Frontal cortex (tissue), 4 donors: ENCODE measurements around the gene TSPOAP1. TPM values are rescaled to one million over a fixed set of nuclear protein-coding genes. Genes with fewer than 3 reads are reported as not detected.
A peak's percentile ranks its signal among the peaks of the same experiment; 100 is the strongest.

Experiments
- DNase-seq, 2 donors: peaks; one replicate each; pipeline ENCODE4 v3.0.0; 2012; ENCODE audit warnings: low spot score in 2 of 2
- FAIRE-seq: peaks from 2 replicates; lab custom pipeline; 2012; peaks lifted over from hg19 to GRCh38; lab: Jason Lieb, UNC
- total RNA-seq: library from RNA; depleted of rRNA; stranded (reverse); fragments of >200 nt; gene quantifications from one replicate; pipeline ENCODE4 v1.2.3, GENCODE V29; 2014
- donor health status: control.
- donor health status: control.
- donor health status: control.

The TSPOAP1 gene
- total RNA-seq, 1 donor from 2014 or later: 31.0 TPM

GRCh38 chr17:58362368-58363014 is 33.9 kb upstream of the TSPOAP1 start:
- DNase-seq: no peak
- FAIRE-seq: no peak

GRCh38 chr17:58360296-58361063 is 31.9 kb upstream of the TSPOAP1 start:
- no peak for FAIRE-seq
- DNase-seq: no peak

- FAIRE-seq (no peak), DNase-seq (no peak)
Observed at GRCh38 chr17:58358408-58359172, 30.0 kb upstream of the TSPOAP1 start.

- FAIRE-seq: no peak
- DNase-seq: no peak
Observed at GRCh38 chr17:58357312-58358297, 29.0 kb upstream of the TSPOAP1 start.

DNA sequence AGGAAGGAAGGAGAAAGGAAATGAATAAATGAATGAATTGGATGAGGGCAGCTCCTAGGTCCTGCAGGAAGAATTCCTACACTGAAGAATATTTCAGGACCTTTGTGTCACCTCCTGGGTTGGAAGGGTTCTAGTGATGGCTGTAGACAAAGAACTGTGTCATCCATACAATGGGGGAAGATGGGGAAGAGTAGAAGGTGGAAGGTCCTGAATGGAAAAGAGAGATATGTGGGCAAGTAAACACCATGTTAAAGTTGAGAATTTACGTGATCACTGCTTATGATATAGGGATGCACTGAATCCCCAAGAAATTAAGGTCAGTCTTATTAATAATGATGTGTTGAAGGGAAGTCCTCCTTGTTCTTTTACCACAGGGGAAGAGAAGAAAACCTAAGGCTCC is 27.6 kb upstream of the TSPOAP1 start:
- FAIRE-seq: no peak
- DNase-seq: no peak

DNA sequence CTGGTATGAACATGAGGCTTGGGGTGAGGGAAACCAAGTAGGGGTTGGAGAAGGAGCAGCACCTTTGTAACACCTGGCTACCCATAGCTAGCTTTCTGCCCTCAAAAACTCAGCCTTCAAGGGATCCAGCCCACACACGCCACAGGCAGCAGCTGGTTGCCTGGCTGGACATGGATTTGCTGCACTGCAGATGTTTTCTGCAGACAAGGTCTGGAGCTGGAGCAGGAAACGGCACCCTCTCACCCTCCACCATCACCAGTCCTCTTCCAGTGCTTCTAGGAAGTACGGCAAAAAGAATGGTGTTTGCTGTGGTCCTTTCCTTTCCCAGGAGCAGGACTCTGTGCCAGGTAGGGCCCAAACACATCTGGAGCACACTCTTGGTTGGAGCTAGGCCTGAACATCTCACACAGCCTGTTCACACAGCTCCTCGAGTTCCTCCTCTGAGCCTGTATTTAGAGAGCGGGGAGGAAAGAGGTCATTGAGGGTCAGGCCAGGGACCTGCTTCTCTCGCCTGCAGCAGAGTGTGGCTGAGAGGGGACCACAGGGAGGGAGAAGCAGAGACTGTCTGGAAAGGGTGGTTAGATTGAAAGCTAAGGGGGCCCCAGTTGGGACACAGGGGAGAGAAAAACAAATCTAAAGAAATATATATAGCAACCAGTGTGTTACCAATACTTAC is 26.1 kb upstream of the TSPOAP1 start:
- DNase-seq (no peak), FAIRE-seq (no peak)

DNA sequence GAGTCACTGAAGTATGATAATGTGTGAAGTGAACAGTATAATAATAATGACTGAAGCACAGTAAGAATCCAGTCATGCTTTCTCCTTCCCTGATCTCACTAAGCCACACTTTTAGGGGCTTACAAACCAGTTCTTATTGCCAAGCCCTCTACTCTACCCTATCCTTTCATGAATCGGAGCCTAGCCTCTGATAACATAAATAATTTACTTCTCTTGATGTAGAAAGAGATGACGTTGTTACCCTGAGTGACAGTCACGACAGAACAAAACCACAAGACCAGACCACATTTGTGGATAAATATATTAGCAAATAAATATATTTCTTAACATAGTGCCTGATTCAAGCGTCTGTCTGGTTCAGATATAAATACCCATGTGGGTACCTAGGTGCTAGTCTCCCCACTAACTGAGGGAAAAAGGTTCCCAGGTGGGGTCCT is 24.8 kb upstream of the TSPOAP1 start:
- FAIRE-seq (no peak), DNase-seq (no peak)

DNA sequence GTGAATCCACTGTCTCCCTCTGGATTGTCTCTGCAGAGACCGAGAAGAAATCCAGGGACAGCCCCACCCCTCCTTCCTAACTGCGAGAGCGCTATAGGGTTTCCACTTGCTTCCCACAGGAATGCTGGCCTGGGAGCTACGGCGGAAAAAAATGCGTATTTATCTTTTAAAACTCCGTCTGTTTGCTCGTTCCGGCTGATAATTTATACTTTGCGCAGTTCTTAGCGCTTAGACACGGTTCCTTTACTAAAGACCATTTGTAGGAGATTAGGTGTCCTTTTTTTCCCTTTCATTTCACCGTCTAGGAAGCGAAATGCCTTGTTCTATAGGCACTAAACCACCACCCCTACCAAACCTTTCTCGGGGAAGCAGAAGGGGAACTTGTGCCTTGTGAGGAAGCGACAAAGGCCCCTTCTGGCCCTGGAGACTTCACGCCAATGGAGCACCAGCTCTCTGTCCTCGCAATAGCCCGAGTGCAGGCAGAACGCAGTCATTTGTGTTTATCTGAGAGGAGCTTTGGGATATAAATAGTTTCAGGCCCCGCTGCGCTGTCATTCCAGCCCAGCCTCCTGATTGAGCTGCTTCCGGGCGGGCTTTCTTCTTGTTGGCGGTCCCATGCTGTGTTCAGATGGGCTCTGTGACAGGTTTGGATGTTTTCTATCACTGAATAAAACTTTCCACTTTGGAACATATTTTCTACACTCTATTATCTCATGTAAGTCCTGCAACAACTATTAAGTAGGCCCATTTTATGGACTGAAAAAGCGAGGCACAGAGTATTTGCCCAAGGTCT is 24.2 kb upstream of the TSPOAP1 start:
- peak in 1 of 2 donors; percentile 48 for DNase-seq

DNA sequence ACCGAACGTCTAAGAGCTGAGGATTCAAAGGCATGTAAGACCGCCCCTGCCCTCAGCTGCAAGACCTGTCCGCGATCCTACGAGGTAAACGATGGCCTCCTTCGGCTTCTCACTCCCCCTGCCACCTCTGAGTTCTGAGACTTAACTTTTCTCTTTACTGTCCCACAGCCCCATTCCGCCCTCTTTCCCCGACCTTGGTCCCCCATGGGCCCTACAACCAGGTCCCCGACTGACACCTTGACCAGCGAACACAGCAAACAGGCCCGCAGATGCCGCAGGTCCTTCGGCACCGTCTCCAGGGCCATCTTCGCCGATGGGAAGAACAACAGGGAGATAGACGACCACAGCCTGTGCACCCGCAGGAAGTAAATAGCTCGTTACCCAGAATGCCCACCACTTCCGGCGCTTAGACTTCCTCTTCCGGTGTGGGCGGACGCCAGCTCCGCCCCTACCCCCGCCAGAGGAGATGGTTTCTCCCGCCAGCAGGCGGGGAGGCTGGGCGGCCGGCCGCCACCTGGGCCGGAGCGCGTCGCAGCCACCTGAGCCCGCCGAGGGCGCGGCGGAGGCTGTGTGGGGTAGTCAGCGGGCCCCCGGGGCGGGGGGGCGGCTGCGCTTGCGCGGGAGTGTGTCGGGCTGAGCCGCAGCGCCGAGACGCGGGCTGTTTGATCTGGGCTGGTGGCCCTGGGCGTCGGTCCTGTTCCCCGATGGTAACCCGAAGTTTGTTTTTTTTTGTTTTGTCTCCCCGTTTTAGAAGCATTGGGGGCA is 23.4 kb upstream of the TSPOAP1 start, which contains the start of gene SUPT4H1:
SUPT4H1 (minus strand) TSS at position 371 of the 765 bp plus-strand sequence; CDS start at position 305, 66 bp downstream.
- FAIRE-seq (no peak), DNase-seq (peak; percentile 92 to 95)

More for the DNA sequence above, 24.2 kb upstream of the TSPOAP1 start:
- no peak for FAIRE-seq

DNA sequence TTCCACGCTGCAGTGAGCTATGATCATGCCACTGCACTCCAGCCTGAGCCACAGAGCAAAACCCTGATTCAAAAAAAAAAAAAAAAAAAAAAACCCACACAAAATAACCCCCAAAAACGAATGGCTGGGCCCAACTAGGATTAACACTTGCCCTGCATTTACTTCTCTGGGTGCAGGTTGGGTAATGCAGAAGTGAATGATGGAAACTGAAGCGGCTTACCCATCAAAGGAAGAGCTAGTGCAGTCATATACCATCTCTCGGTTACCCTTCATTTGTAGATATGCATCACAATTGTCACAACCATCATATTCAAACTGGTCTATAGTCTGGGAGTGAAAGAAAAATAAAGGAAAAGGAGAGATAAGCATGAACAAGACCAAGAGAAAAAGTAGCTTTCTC is 22.6 kb upstream of the TSPOAP1 start:
- FAIRE-seq: no peak
- DNase-seq: no peak

DNA sequence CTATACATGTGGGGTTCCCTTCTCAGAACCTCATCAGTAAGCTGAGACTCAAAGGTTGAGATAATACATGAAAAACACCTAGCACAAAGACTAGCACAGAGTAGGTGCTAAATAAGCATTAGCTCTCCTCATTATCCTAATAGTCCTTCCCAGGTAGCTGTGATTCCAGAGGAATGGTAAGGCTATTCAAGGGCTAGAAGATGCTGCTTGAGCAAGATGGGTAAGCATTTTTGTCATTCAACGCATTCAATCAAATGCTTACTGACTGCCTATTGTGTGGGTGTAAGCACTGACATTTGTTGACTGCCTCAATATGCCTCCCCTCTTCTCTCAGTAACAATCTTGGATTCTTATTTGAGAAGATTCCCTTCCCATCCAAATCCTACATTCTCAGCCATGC is 19.4 kb upstream of the TSPOAP1 start:
- DNase-seq: no peak
- no peak for FAIRE-seq

- no peak for FAIRE-seq
Observed at GRCh38 chr17:58345500-58345899, 16.9 kb upstream of the TSPOAP1 start.

GRCh38 chr17:58344791-58345157 is 16.2 kb upstream of the TSPOAP1 start:
- FAIRE-seq (no peak), DNase-seq (no peak)

More at GRCh38 chr17:58345500-58345899, 16.9 kb upstream of the TSPOAP1 start:
- no peak for DNase-seq

- FAIRE-seq: no peak
Observed at GRCh38 chr17:58344047-58344790, 15.6 kb upstream of the TSPOAP1 start.

GRCh38 chr17:58343131-58343530 is 14.5 kb upstream of the TSPOAP1 start:
- DNase-seq (no peak), FAIRE-seq (no peak)

More at GRCh38 chr17:58344047-58344790, 15.6 kb upstream of the TSPOAP1 start:
- no peak for DNase-seq

GRCh38 chr17:58341861-58342475 is 13.4 kb upstream of the TSPOAP1 start:
- DNase-seq: no peak
- FAIRE-seq: no peak
